Suprapubic skin (tissue), 4 donors: Measurements from ENCODE around the gene STT3A.

ENCODE experiments used
- EP300 ChIP-seq: sonication (generic); formaldehyde crosslinking; IDR thresholded peaks from one replicate; pipeline ENCODE4 v1.6.1; 2017; ENCODE audit warnings: antibody characterized with exemption
- POLR2AphosphoS5 ChIP-seq, 3 donors: sonication (generic); formaldehyde crosslinking; IDR thresholded peaks; one replicate each; pipeline ENCODE4 v1.6.1; 2017; ENCODE audit warnings: antibody characterized with exemption in 3 of 3
- TF ChIP-seq, protein P1 (sequence below), 2 donors: fragments of 200-600 bp in 1 of 2; fragments of 450-650 bp in 1 of 2; sonication (generic) in 1 of 2; IDR thresholded peaks; one replicate each; pipeline ENCODE4 v1.5.1; 2016 to 2019; ENCODE audit warnings: antibody characterized with exemption in 2 of 2, mild to moderate bottlenecking in 1 of 2, moderate library complexity in 1 of 2

DNA sequence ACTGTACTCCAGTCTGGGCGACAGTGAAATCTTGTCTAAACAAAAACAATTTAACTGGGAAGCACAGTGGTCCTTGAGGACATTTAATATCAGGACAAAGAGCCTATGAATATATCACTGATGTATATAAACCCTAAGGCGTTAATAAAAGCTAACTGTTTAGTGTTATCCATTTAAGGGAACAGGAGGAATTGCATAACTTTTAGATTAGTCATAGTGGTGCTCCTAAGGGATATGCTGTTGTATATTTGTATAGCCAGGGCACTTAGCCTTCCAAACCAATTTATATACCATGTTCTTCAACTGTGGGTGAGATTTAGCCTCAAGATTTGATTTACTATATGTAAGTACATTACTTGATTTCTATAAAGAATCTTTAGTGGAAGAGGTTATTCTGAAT is 29.3 kb downstream of the STT3A start:
- TF ChIP-seq, protein P1, sequence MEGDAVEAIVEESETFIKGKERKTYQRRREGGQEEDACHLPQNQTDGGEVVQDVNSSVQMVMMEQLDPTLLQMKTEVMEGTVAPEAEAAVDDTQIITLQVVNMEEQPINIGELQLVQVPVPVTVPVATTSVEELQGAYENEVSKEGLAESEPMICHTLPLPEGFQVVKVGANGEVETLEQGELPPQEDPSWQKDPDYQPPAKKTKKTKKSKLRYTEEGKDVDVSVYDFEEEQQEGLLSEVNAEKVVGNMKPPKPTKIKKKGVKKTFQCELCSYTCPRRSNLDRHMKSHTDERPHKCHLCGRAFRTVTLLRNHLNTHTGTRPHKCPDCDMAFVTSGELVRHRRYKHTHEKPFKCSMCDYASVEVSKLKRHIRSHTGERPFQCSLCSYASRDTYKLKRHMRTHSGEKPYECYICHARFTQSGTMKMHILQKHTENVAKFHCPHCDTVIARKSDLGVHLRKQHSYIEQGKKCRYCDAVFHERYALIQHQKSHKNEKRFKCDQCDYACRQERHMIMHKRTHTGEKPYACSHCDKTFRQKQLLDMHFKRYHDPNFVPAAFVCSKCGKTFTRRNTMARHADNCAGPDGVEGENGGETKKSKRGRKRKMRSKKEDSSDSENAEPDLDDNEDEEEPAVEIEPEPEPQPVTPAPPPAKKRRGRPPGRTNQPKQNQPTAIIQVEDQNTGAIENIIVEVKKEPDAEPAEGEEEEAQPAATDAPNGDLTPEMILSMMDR (IDR thresholded peaks at IDR 0.05), result no peak
- no peak for TF ChIP-seq EP300
- no peak for TF ChIP-seq POLR2AphosphoS5 (IDR thresholded peaks at IDR 0.05)
